ENCODE measurements around the gene CA4.
"Not testable (repeated sequence)": the region's sequence is repeated elsewhere in the genome, so short reads cannot be mapped to it uniquely, and the experiment has no call there.

Gene CA4

DNA sequence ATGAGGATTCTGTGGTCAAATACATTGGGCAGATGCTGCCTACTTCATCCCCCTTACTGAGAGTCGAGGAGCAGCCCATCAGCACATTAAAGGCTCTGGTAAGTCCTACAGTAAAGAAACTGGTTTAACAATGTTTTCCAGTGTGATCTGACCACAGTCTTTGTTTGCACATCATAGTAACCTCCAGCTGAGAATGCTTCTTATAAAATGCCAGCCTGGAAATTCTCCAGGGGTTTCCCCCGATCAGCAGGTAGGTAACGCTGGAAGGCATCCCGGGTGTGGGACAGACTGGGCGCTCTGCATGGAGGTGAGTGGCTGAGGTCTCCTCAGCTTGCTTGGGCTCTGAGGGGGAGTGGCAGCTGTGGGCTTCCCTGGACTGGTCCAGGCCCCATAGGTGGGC lies 34.4 kb upstream of the CA4 start:
- H3K4me2 ChIP-seq (ENCODE audit: insufficient read depth, low read length, poor library complexity, severe bottlenecking); H3K9ac ChIP-seq (ENCODE audit: low read depth, low read length, poor library complexity); H3K18ac ChIP-seq (ENCODE audit: low read length); H4K91ac ChIP-seq (ENCODE audit: low read depth, low read length, poor library complexity); H3K36me3 ChIP-seq (replicated peaks in 1 of 2; ENCODE audit: control insufficient read depth in 2 of 2, insufficient read depth in 2 of 2, low read length in 2 of 2); H3K23ac ChIP-seq (ENCODE audit: low read depth, low read length, poor library complexity); H3K14ac ChIP-seq (ENCODE audit: low read length); H3K4me3 ChIP-seq (ENCODE audit: low read length in 2 of 2); H3K79me1 ChIP-seq (ENCODE audit: low read depth, low read length); H2BK12ac ChIP-seq (ENCODE audit: low read length); H2BK5ac ChIP-seq (ENCODE audit: low read length); H4K8ac ChIP-seq (ENCODE audit: low read depth, low read length); H3K27ac ChIP-seq (replicated peaks; ENCODE audit: low read length); H3K27me3 ChIP-seq (ENCODE audit: control insufficient read depth in 3 of 3, insufficient read depth in 3 of 3, low read depth in 1 of 3, low read length in 3 of 3); H3K9me3 ChIP-seq (replicated peaks in 1 of 2; ENCODE audit: control insufficient read depth in 2 of 2, insufficient read depth in 1 of 2, low read depth in 1 of 2, low read length in 2 of 2); H3K4ac ChIP-seq (ENCODE audit: low read length); H3K4me1 ChIP-seq (ENCODE audit: control insufficient read depth in 2 of 2, insufficient read depth in 1 of 2, low read depth in 1 of 2, low read length in 2 of 2); H2BK15ac ChIP-seq (ENCODE audit: low read length); DNase-seq (ENCODE audit: low spot score); H2AFZ ChIP-seq (ENCODE audit: low read length); H2AK5ac ChIP-seq (ENCODE audit: low read depth, low read length); H2BK120ac ChIP-seq (ENCODE audit: low read depth, low read length): not testable (repeated sequence)
- WGBS, 2 donors (ENCODE audit: extremely low coverage in 2 of 2, insufficient read length in 2 of 2, insufficient replicate concordance in 1 of 2), result no CpG with 5 or more reads among the region's 5 CpGs

- not testable (repeated sequence) for H3K36me3 ChIP-seq (replicated peaks in 1 of 2; ENCODE audit: control insufficient read depth in 2 of 2, insufficient read depth in 2 of 2, low read length in 2 of 2); H2AFZ ChIP-seq (ENCODE audit: low read length); H3K27ac ChIP-seq (replicated peaks; ENCODE audit: low read length); H3K14ac ChIP-seq (ENCODE audit: low read length); H3K4me2 ChIP-seq (ENCODE audit: insufficient read depth, low read length, poor library complexity, severe bottlenecking); H2BK15ac ChIP-seq (ENCODE audit: low read length); H3K4ac ChIP-seq (ENCODE audit: low read length); H2BK5ac ChIP-seq (ENCODE audit: low read length); H3K9ac ChIP-seq (ENCODE audit: low read depth, low read length, poor library complexity); H2BK12ac ChIP-seq (ENCODE audit: low read length); H3K4me1 ChIP-seq (ENCODE audit: control insufficient read depth in 2 of 2, insufficient read depth in 1 of 2, low read depth in 1 of 2, low read length in 2 of 2); H2BK120ac ChIP-seq (ENCODE audit: low read depth, low read length); DNase-seq (ENCODE audit: low spot score); H3K4me3 ChIP-seq (ENCODE audit: low read length in 2 of 2); H4K91ac ChIP-seq (ENCODE audit: low read depth, low read length, poor library complexity); H3K23ac ChIP-seq (ENCODE audit: low read depth, low read length, poor library complexity); H4K8ac ChIP-seq (ENCODE audit: low read depth, low read length); H3K9me3 ChIP-seq (replicated peaks in 1 of 2; ENCODE audit: control insufficient read depth in 2 of 2, insufficient read depth in 1 of 2, low read depth in 1 of 2, low read length in 2 of 2); H3K79me1 ChIP-seq (ENCODE audit: low read depth, low read length); H3K18ac ChIP-seq (ENCODE audit: low read length); H2AK5ac ChIP-seq (ENCODE audit: low read depth, low read length); H3K27me3 ChIP-seq (ENCODE audit: control insufficient read depth in 3 of 3, insufficient read depth in 3 of 3, low read depth in 1 of 3, low read length in 3 of 3)
- WGBS, 2 donors (ENCODE audit: extremely low coverage in 2 of 2, insufficient read length in 2 of 2, insufficient replicate concordance in 1 of 2), result no CpG with 5 or more reads among the region's 14 CpGs
Measured at GRCh38 chr17:60116196-60116595, 33.6 kb upstream of the CA4 start.

DNA sequence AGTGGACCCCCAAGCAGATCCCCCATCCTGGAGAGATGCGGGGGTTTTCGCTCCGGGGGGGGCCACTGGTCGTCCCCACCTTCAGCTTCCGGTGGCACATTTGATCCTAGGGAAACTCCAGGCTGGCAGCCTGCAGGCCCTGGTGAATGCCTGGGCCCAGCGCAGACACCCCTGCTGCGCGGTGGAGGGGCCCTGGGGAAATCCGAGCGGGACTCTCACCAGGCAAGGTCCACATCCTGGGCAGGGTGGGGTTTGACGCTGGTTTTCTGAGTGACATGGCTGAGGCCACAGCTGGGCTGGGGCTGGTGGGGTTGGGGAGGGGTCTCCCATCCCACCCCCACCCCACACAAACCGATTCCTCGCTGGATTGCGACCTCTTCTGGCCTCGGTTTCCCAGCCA lies 30.6 kb upstream of the CA4 start:
- H2BK120ac ChIP-seq (ENCODE audit: low read depth, low read length); H2BK15ac ChIP-seq (ENCODE audit: low read length); H2AK5ac ChIP-seq (ENCODE audit: low read depth, low read length); H3K79me1 ChIP-seq (ENCODE audit: low read depth, low read length); H3K9me3 ChIP-seq (replicated peaks in 1 of 2; ENCODE audit: control insufficient read depth in 2 of 2, insufficient read depth in 1 of 2, low read depth in 1 of 2, low read length in 2 of 2); H3K9ac ChIP-seq (ENCODE audit: low read depth, low read length, poor library complexity); H3K27ac ChIP-seq (replicated peaks; ENCODE audit: low read length); H3K18ac ChIP-seq (ENCODE audit: low read length); H3K4me1 ChIP-seq (ENCODE audit: control insufficient read depth in 2 of 2, insufficient read depth in 1 of 2, low read depth in 1 of 2, low read length in 2 of 2); H3K14ac ChIP-seq (ENCODE audit: low read length); H2BK12ac ChIP-seq (ENCODE audit: low read length); H4K91ac ChIP-seq (ENCODE audit: low read depth, low read length, poor library complexity); H3K23ac ChIP-seq (ENCODE audit: low read depth, low read length, poor library complexity); H3K27me3 ChIP-seq (ENCODE audit: control insufficient read depth in 3 of 3, insufficient read depth in 3 of 3, low read depth in 1 of 3, low read length in 3 of 3); H2BK5ac ChIP-seq (ENCODE audit: low read length); H2AFZ ChIP-seq (ENCODE audit: low read length); H3K36me3 ChIP-seq (replicated peaks in 1 of 2; ENCODE audit: control insufficient read depth in 2 of 2, insufficient read depth in 2 of 2, low read length in 2 of 2); DNase-seq (ENCODE audit: low spot score); H3K4me2 ChIP-seq (ENCODE audit: insufficient read depth, low read length, poor library complexity, severe bottlenecking); H3K4me3 ChIP-seq (ENCODE audit: low read length in 2 of 2); H4K8ac ChIP-seq (ENCODE audit: low read depth, low read length); H3K4ac ChIP-seq (ENCODE audit: low read length): not testable (repeated sequence)
- no CpG with 5 or more reads among the region's 15 CpGs for WGBS, 2 donors (ENCODE audit: extremely low coverage in 2 of 2, insufficient read length in 2 of 2, insufficient replicate concordance in 1 of 2)

GRCh38 chr17:60119807-60120748 lies 29.7 kb upstream of the CA4 start:
- not testable (repeated sequence) for H2BK12ac ChIP-seq (ENCODE audit: low read length); H3K4me2 ChIP-seq (ENCODE audit: insufficient read depth, low read length, poor library complexity, severe bottlenecking); H2BK120ac ChIP-seq (ENCODE audit: low read depth, low read length); H3K9ac ChIP-seq (ENCODE audit: low read depth, low read length, poor library complexity); H3K4me1 ChIP-seq (ENCODE audit: control insufficient read depth in 2 of 2, insufficient read depth in 1 of 2, low read depth in 1 of 2, low read length in 2 of 2); H3K23ac ChIP-seq (ENCODE audit: low read depth, low read length, poor library complexity); H3K14ac ChIP-seq (ENCODE audit: low read length); H3K9me3 ChIP-seq (replicated peaks in 1 of 2; ENCODE audit: control insufficient read depth in 2 of 2, insufficient read depth in 1 of 2, low read depth in 1 of 2, low read length in 2 of 2); H2AK5ac ChIP-seq (ENCODE audit: low read depth, low read length); H3K27me3 ChIP-seq (ENCODE audit: control insufficient read depth in 3 of 3, insufficient read depth in 3 of 3, low read depth in 1 of 3, low read length in 3 of 3); H4K8ac ChIP-seq (ENCODE audit: low read depth, low read length); H3K4ac ChIP-seq (ENCODE audit: low read length); H4K91ac ChIP-seq (ENCODE audit: low read depth, low read length, poor library complexity); DNase-seq (ENCODE audit: low spot score); H3K18ac ChIP-seq (ENCODE audit: low read length); H2AFZ ChIP-seq (ENCODE audit: low read length); H3K4me3 ChIP-seq (ENCODE audit: low read length in 2 of 2); H3K79me1 ChIP-seq (ENCODE audit: low read depth, low read length); H3K27ac ChIP-seq (replicated peaks; ENCODE audit: low read length); H2BK5ac ChIP-seq (ENCODE audit: low read length); H2BK15ac ChIP-seq (ENCODE audit: low read length); H3K36me3 ChIP-seq (replicated peaks in 1 of 2; ENCODE audit: control insufficient read depth in 2 of 2, insufficient read depth in 2 of 2, low read length in 2 of 2)
- no CpG with 5 or more reads among the region's 114 CpGs for WGBS, 2 donors (ENCODE audit: extremely low coverage in 2 of 2, insufficient read length in 2 of 2, insufficient replicate concordance in 1 of 2)
